ENCODE data around the gene POC1B.

DNA sequence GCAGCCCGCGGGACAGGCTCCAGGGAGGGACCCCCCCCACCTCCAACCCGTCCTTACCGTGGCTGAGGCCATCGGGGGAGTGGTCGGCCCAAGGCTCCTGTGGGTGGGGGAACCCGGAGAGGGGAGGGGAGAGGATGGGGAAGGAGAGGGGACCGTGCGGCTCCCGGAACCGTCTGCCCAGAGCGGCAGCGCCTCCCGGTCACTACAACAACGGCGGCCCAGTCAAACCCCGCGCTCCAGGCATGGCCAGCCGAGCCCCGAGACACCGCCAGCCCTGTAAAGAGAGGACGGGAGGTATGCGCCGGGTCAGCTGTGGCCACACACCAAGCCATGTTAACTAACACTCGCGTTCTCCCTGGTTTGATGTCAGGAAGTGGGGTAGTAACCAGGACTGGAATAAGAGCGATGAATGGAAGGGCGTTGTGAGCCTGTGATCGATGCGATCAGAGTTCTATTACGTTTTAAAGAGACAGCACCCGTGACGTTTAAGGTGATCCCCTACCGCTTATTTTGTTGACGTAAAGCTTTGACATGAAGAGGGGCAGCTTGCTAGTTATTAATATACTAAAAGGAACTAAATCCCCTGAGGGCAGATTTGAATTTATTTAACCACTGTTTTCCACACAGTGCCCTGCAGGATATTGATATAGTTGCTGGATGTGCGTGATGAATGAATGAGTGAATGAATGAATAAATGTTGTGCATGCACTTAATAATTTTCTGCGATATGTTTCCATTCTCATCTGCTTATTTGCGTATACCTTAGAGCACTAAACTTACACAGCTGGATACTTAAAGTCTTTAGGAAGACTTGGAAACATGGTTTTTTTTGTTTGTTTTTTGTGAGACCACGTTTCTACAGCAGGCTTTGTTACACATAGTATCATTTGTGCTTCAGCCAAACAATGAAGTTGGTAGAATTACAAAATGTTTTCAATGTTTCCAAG is at the start of gene POC1B:
- TF ChIP-seq, protein P1, sequence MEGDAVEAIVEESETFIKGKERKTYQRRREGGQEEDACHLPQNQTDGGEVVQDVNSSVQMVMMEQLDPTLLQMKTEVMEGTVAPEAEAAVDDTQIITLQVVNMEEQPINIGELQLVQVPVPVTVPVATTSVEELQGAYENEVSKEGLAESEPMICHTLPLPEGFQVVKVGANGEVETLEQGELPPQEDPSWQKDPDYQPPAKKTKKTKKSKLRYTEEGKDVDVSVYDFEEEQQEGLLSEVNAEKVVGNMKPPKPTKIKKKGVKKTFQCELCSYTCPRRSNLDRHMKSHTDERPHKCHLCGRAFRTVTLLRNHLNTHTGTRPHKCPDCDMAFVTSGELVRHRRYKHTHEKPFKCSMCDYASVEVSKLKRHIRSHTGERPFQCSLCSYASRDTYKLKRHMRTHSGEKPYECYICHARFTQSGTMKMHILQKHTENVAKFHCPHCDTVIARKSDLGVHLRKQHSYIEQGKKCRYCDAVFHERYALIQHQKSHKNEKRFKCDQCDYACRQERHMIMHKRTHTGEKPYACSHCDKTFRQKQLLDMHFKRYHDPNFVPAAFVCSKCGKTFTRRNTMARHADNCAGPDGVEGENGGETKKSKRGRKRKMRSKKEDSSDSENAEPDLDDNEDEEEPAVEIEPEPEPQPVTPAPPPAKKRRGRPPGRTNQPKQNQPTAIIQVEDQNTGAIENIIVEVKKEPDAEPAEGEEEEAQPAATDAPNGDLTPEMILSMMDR (conservative IDR thresholded peaks at IDR 0.05), result no peak
- TF ChIP-seq EZH2 (IDR thresholded peaks at IDR 0.05; ENCODE audit: low read depth), result no peak
